HT1080 (cell line): ENCODE results near the gene CYBB. TPM values are rescaled to one million over a fixed set of nuclear protein-coding genes. Genes with fewer than 3 reads are reported as not detected.
"Not testable (repeated sequence)": the region's sequence is repeated elsewhere in the genome, so short reads cannot be mapped to it uniquely, and the experiment has no call there.

ENCODE experiments used
- DNase-seq: peaks from one replicate; pipeline ENCODE4 v3.0.0-alpha.2; 2015; ENCODE audit warnings: low read depth
- polyA plus RNA-seq, 2 experiments: library from polyadenylated mRNA; depleted of rRNA; stranded (reverse); fragments of >200 nt; gene quantifications; 2 replicates each; pipeline ENCODE4 v1.2.3, GENCODE V29; 2015
- total RNA-seq: library from RNA; depleted of rRNA; stranded (reverse); fragments of >200 nt; shearing (Covaris generic); gene quantifications from 2 replicates; pipeline ENCODE4 v1.2.3, GENCODE V29; 2014; rRNA removed

Gene CYBB
- total RNA-seq: 0.13 TPM in 1 of 2 replicates, not detected in the other
- polyA plus RNA-seq (2015; cell fraction: cytosol; rRNA removed): 0.02 and 0.07 TPM in 2 replicates
- polyA plus RNA-seq (2015; cell fraction: nucleus; rRNA removed): 0.02 TPM in 1 of 2 replicates, not detected in the other

DNA sequence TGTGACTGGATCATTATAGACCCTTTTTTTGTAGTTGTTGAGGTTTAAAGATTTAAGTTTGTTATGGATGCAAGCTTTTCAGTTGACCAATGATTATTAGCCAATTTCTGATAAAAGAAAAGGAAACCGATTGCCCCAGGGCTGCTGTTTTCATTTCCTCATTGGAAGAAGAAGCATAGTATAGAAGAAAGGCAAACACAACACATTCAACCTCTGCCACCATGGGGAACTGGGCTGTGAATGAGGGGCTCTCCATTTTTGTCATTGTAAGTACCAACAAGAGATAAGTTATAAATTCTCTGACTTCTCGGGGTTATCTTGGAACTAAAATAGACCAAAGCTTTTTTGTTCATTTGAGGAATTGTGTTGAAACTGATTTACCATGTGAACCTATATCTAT lies at the start of gene CYBB:
CYBB (plus strand) TSS at position 203 of the 400 bp plus-strand sequence; CDS start at position 222, 19 bp downstream.
- no peak for DNase-seq

- DNase-seq: peak; percentile 39
Observed at GRCh38 chrX:37745354-37745753, 34.5 kb upstream of the CYBB start.

- no peak for DNase-seq
Observed at GRCh38 chrX:37745835-37746217, 34.0 kb upstream of the CYBB start.

GRCh38 chrX:37746218-37746941 lies 33.5 kb upstream of the CYBB start:
- DNase-seq: peak; percentile 42

- DNase-seq: no peak
Observed at GRCh38 chrX:37746951-37747350, 32.9 kb upstream of the CYBB start.

DNA sequence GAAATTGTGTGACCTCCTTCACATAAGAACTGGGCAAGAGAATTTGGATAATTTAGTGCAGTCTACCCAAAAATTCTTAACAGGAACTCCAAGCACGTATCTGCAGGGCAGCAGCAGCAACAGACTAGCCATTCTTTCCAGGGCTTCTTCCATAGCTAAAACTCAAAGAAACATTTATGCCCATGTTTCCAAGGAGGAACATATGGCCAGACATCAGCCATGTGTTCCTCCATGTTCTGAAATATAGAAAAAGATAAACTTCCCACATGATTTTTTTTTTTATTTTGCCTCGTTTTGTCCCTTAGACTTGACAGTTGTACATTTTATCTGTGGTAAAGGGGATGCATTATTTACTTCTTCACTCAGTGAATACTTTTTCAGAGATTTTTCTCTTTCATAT lies 27.6 kb upstream of the CYBB start:
- DNase-seq: no peak

DNA sequence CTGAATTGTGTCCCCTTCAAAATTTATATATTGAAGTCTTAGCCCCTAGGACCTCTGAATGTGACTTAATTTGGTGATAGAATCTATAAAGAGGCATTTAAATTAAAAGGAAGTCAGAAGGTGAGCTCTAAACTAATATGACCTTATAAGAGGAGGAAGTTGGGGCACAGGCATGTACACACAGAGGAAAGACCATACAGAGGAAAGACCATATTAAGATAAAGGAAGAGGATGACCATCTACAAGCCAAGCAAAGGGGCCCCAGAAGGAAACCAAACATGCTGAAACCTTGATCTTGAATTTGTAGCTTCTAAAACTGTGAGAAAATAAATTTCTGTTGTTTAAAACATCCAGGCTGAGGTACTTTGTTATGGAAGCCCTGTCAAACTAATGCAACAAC lies 26.9 kb upstream of the CYBB start:
- DNase-seq: no peak

DNA sequence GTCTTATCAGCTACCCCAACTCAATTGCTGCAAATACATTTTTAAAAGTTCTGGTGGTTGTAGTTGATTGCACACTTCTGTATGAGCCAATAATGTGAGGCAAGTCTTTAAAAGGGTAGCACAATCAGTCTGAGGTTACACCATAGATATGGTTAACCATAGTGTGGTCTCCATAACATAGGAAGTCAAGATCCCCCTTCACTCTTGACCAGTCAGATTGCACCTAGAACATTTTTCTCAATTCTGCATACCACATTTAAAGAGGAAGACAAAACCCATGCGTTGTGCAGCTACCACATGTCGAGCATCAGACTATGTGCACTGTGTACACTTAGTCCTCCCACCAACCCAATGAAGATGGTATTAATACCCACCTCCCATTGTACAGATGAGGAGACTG lies 26.5 kb upstream of the CYBB start:
- no peak for DNase-seq

GRCh38 chrX:37754516-37754915 lies 25.3 kb upstream of the CYBB start:
- no peak for DNase-seq

GRCh38 chrX:37755025-37755424 lies 24.8 kb upstream of the CYBB start:
- peak; percentile 2 for DNase-seq

GRCh38 chrX:37757082-37757481 lies 22.8 kb upstream of the CYBB start:
- no peak for DNase-seq

DNA sequence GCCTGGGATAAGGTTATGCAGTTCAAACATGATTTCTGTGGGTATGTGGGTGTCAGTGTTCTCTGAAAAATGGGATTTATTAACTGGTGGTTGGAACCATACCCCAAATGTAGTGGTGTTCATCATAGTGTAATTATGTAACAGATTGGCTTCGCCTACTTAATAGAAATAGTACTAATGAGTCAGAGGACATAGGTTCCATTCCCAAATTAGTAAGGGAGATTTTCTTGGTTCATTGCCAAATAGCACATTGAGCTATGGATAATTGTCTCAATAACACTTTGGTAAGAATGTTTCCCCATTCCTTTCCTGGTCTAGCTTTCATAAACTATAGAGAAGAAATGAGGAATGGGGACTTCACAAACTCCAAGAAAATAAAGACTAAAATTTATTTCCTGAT lies 20.5 kb upstream of the CYBB start:
- no peak for DNase-seq

GRCh38 chrX:37759878-37760418 lies 19.9 kb upstream of the CYBB start:
- no peak for DNase-seq

GRCh38 chrX:37763400-37763799 lies 16.5 kb upstream of the CYBB start:
- DNase-seq: no peak

GRCh38 chrX:37765507-37765906 lies 14.4 kb upstream of the CYBB start:
- DNase-seq: no peak

DNA sequence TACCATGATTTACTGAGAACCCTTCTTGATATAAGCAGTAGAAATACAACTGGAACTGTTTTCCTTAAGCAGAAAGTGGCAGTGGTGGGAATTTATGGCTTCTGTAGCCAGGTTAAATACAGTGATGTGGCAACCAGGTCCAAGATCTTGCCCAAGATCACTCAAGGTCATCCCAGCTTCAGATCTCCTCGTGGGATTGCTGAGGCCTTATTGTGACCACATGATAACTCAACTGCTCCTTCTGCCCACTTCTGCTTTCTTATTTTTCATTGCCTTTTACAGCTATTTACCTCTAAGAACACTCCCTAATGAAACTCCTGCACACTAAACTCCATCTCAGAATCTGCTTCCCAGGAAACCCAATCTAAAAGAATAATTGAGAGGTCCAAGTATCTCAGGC lies 12.4 kb upstream of the CYBB start:
- DNase-seq: no peak

DNA sequence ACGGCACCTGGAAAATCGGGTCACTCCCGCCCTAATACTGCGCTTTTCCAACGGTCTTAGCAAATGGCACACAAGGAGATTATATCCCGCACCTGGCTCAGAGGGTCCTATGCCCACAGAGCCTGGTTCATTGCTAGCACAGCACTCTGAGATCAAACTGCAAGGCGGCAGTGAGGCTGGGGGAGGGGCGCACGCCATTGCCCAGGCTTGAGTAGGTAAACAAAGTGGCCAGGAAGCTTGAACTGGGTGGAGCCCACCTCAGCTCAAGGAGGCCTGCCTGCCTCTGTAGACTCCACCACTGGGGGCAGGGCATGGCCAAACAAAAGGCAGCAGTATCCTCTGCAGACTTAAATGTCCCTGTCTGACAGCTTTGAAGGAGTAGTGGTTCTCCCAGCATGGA lies 11.0 kb upstream of the CYBB start:
- DNase-seq: not testable (repeated sequence)

GRCh38 chrX:37776283-37776986 lies 3.4 kb upstream of the CYBB start:
- no peak for DNase-seq

DNA sequence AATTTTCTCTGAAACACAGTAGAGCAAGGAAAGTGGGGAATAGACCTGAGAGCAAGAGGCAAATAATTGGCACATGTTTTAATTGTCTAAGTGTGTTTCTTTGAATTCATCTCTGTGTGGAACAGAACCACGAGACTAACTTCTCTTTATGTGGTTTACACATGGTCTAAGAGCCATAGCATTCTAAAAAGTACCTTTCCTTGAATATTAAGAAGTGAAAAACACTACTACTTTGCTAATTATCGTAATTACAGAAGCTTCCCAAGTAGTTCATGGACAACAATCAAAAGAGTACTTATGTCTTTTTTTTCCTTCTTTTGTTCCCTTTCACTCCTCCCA lies 2.9 kb upstream of the CYBB start:
- DNase-seq: no peak

GRCh38 chrX:37781081-37781480 lies 1.2 kb downstream of the CYBB start:
- no peak for DNase-seq

DNA sequence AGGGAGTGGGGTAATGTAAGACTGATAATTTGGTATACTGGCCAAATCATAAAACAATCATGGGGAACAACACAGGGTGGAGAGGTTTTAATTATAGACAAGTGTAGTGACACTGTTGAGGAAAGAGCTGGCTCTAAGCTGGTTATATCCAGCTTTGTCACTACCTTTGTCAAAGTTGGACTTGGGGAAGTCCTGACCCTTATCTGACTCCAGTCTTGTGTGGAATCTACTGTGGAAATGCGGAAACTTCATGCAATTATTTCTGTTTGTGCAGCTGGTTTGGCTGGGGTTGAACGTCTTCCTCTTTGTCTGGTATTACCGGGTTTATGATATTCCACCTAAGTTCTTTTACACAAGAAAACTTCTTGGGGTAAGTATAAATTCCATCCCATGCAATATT lies 2.0 kb downstream of the CYBB start:
- no peak for DNase-seq

- DNase-seq: no peak
Observed at GRCh38 chrX:37782359-37782758, 2.5 kb downstream of the CYBB start.

DNA sequence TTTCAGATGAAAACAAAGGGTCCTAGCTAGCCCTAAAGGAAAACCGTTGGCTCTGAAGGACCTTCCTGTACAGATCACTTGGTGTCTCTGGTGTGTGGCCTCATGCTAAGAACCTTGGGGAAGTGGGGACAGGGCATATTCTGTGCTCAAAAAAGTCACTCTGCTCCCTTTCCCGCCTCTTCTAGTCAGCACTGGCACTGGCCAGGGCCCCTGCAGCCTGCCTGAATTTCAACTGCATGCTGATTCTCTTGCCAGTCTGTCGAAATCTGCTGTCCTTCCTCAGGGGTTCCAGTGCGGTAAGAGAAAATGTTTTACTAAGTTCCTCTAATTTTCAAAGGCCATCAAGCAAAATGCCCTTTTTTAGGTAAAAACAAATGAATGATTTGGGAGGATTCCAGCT lies 3.4 kb downstream of the CYBB start:
- DNase-seq: no peak
